Uterus (tissue), 4 donors: ENCODE data around the gene CCDC68. TPM values are rescaled to one million over a fixed set of nuclear protein-coding genes. Genes with fewer than 3 reads are reported as not detected.

Source experiments
- DNase-seq, 2 donors: peaks; one replicate each; pipeline ENCODE4 v3.0.0-alpha.2; 2019 to 2020
- H3K27ac ChIP-seq, 2 donors: fragments of 200-600 bp; sonication (generic); 1 replicate in 1 of 2; 2 replicates in 1 of 2; pipeline ENCODE4 v1.5.1; 2016 to 2018
- H3K27me3 ChIP-seq, 2 donors: fragments of 200-600 bp; sonication (generic); one replicate each; pipeline ENCODE4 v1.5.1; 2018 to 2019; ENCODE audit warnings: control low read depth in 1 of 2
- H3K36me3 ChIP-seq, 2 donors: fragments of 200-600 bp; sonication (generic); one replicate each; pipeline ENCODE4 v1.5.1; 2019; ENCODE audit warnings: control low read depth in 1 of 2
- H3K4me1 ChIP-seq, 2 donors: fragments of 200-600 bp; sonication (generic); one replicate each; pipeline ENCODE4 v1.5.1; 2018 to 2019; ENCODE audit warnings: control low read depth in 1 of 2
- H3K4me3 ChIP-seq, 2 donors: fragments of 200-600 bp; sonication (generic); 1 replicate in 1 of 2; 2 replicates in 1 of 2; pipeline ENCODE4 v1.5.1; 2018 to 2019; ENCODE audit warnings: mild to moderate bottlenecking in 1 of 2
- H3K9me3 ChIP-seq, 2 donors: fragments of 200-600 bp; sonication (generic); one replicate each; pipeline ENCODE4 v1.5.1; 2019; ENCODE audit warnings: control low read depth in 1 of 2
- POLR2A ChIP-seq, 2 donors: fragments of 450-650 bp; IDR thresholded peaks; one replicate each; pipeline ENCODE4 v1.6.1; 2016; ENCODE audit warnings: antibody characterized with exemption in 2 of 2, mild to moderate bottlenecking in 1 of 2, moderate library complexity in 1 of 2
- intact Hi-C: fragments of 100-400 bp; cut with DNase I; formaldehyde crosslinking; loops from one replicate; pipeline ENCODE4 v1.15.1; 2023; ENCODE audit warnings: low total_unique reads
- total RNA-seq, 4 donors: library from RNA; depleted of rRNA in 3 of 4; stranded (reverse); fragments of >200 nt in 3 of 4; gene quantifications; one replicate each; pipeline versions ENCODE4 v1.1.0 to v1.2.4, GENCODE V29; 2014 to 2023
- TF ChIP-seq, protein P1 (sequence below), 4 experiments: fragments of 200-600 bp in 2 of 4; fragments of 450-650 bp in 2 of 4; sonication (generic) in 2 of 4; IDR thresholded peaks; one replicate each; pipeline ENCODE4 v1.5.1; 2016 to 2019; ENCODE audit warnings: antibody characterized with exemption in 4 of 4, mild to moderate bottlenecking in 2 of 4, moderate library complexity in 1 of 4
- donor health status: DM: yes; HTN: yes; CAD: no.

The CCDC68 gene
- total RNA-seq, 4 donors from 2014 or later: 6.9 to 26.3 (median 17.1) TPM

DNA sequence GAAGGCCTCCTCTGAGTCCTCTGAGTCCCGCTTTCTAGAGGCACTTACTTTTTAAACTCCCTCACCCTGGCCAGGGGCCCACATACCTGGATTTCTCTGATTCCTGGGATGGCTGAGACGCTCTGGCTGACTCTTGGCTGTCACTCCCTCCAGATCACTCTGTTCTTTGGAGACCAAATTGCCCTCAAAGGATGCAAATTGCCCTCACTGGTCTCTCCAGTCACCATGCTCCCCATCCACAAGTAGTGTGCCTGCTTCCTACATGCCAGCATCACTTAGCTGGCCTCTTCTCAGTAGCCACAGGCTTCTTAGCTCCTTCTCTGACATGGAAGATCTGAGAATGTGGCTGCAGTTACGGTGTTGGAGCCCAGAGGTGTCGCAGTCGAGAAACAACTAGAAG, 41.3 kb upstream of the CCDC68 start:
- H3K4me3 ChIP-seq: no peak overlapping the region
- TF ChIP-seq, protein P1, sequence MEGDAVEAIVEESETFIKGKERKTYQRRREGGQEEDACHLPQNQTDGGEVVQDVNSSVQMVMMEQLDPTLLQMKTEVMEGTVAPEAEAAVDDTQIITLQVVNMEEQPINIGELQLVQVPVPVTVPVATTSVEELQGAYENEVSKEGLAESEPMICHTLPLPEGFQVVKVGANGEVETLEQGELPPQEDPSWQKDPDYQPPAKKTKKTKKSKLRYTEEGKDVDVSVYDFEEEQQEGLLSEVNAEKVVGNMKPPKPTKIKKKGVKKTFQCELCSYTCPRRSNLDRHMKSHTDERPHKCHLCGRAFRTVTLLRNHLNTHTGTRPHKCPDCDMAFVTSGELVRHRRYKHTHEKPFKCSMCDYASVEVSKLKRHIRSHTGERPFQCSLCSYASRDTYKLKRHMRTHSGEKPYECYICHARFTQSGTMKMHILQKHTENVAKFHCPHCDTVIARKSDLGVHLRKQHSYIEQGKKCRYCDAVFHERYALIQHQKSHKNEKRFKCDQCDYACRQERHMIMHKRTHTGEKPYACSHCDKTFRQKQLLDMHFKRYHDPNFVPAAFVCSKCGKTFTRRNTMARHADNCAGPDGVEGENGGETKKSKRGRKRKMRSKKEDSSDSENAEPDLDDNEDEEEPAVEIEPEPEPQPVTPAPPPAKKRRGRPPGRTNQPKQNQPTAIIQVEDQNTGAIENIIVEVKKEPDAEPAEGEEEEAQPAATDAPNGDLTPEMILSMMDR (IDR thresholded peaks at IDR 0.05): no peak
- no peak for TF ChIP-seq POLR2A (IDR thresholded peaks at IDR 0.05)
- no peaks in the 10 kb centered on the region for H3K9me3 ChIP-seq
- H3K27ac ChIP-seq: no peak overlapping the region
- H3K4me1 ChIP-seq: no peaks in the 10 kb centered on the region
- no peak for DNase-seq
- no peaks in the 10 kb centered on the region for H3K36me3 ChIP-seq
- no peaks in the 10 kb centered on the region for H3K27me3 ChIP-seq
- intact Hi-C loops: no loop called here

DNA sequence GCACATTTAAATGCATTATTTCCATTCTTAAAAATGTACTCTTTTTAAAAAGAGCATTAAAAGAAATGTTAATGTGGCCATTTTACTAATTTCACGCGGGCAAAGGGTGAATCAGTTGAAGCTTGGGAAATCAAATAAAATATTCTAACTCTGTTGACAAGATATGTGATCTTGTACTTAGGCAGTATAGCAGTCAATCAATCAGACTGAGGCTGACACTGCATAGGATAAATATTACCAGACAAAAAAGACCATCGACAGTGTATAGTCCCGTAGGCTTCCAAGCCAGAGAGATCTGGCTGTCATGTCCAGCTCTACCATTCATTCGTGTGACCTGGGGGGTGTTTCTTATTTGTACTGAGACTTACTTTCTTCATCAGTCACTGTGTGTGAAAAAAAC, 39.8 kb upstream of the CCDC68 start:
- Histone ChIP-seq H3K27me3 (no peaks in the 10 kb centered on the region), H3K4me3 (no peak overlapping the region), H3K9me3 (no peaks in the 10 kb centered on the region), H3K36me3 (no peaks in the 10 kb centered on the region), H3K4me1 (no peaks in the 10 kb centered on the region), H3K27ac (no peak overlapping the region)
- DNase-seq: no peak
- TF ChIP-seq POLR2A (IDR thresholded peaks at IDR 0.05): no peak
- TF ChIP-seq, protein P1 (IDR thresholded peaks at IDR 0.05): no peak
- intact Hi-C loops: no loop called here

DNA sequence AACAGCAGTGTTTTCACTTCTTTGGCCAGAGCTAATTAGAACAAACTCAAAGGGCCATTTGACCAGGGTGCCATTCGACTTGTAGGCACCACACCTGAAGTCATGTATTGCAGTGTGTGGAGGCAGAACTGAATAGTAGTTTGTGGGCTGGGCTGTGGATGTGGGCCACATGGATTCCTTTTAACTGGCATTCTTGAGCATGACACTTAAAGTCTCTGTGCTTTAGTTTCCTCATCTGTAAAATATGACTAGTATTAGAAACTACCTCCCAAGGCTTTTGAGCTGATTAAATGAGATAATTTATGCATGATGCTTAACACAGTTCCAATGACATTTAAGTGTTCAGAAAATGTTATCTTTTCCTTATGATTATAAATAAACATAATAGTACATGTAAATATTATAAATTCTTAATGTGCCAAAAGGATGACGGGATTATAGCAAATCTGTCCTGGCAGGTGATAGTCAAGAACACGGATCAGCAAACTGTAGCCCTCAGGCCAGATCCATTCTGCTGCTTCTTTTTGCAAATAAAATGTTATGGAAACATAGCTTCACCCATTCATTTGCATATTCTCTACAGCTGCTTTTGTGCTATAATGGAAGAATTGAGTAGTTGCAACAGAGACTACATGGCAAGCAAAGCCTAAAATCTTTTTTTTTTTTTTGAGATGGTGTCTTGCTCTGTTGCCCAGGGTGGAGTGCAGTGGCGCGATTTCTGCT, 36.3 kb upstream of the CCDC68 start:
- intact Hi-C loops: no loop called here

DNA sequence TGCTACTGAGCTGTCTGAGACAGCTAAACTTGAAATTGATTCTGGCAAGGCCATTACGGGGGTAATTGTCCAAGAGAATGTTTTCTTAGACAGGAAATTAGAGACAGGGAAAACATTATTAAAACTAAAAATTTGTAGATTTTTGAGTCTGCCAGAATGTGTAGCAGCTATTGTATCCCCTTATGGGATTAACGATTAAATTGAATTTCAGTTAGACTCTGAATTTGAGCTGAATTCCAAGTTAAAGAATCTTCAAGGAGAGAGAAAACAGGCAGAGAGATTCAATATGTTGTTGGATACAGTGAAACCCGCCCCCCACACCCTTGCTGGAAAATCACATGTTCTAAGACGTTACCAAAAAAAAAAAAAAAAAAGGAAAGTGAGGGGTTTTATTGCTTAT, 32.7 kb upstream of the CCDC68 start:
- no peaks in the 10 kb centered on the region for H3K9me3 ChIP-seq
- no peak overlapping the region for H3K4me3 ChIP-seq
- H3K27ac ChIP-seq: no peak overlapping the region
- no peak for TF ChIP-seq POLR2A (IDR thresholded peaks at IDR 0.05)
- TF ChIP-seq, protein P1 (IDR thresholded peaks at IDR 0.05): no peak
- no peaks in the 10 kb centered on the region for H3K27me3 ChIP-seq
- H3K4me1 ChIP-seq: no peaks in the 10 kb centered on the region
- intact Hi-C loops: no loop called here
- no peaks in the 10 kb centered on the region for H3K36me3 ChIP-seq
- DNase-seq: no peak

More for the DNA sequence above, 36.3 kb upstream of the CCDC68 start:
- Histone ChIP-seq H3K9me3 (no peaks in the 10 kb centered on the region), H3K4me1 (no peaks in the 10 kb centered on the region), H3K36me3 (no peaks in the 10 kb centered on the region), H3K27me3 (no peaks in the 10 kb centered on the region), H3K27ac (no peak overlapping the region), H3K4me3 (no peak overlapping the region)
- TF ChIP-seq, protein P1 (IDR thresholded peaks at IDR 0.05): no peak
- no peak for TF ChIP-seq POLR2A (IDR thresholded peaks at IDR 0.05)
- DNase-seq: no peak

DNA sequence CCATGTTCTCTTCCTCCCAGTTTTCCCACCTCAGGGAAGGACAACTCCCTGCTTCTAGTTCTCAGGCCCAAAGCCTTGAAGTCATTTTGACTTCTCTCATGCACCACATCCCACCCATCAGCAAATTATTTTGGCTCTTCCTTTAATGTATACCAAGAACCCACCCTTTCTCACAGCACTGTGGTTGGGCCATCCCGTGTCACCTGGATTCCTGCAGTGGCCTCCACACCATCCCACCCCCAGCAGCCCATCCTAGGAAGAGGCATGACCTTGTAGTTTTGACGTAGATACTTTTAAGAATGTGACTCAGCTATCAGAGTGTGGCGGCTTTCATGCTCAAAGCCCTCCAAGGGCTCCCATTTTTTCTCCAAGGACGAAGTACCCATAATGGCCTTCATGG, 25.6 kb upstream of the CCDC68 start:
- no peak overlapping the region for H3K27ac ChIP-seq
- intact Hi-C loops: no loop called here
- no peak overlapping the region for H3K4me3 ChIP-seq
- no peak for DNase-seq
- H3K4me1 ChIP-seq: no peaks in the 10 kb centered on the region
- H3K27me3 ChIP-seq: no peaks in the 10 kb centered on the region
- H3K9me3 ChIP-seq: no peaks in the 10 kb centered on the region
- no peak for TF ChIP-seq POLR2A (IDR thresholded peaks at IDR 0.05)
- H3K36me3 ChIP-seq: no peaks in the 10 kb centered on the region
